NOMO-1 treated with dmso at 0.1 percent for 144 hours (cell line): Measurements from ENCODE around the gene CREBRF.
"Not testable (repeated sequence)": the region's sequence is repeated elsewhere in the genome, so short reads cannot be mapped to it uniquely, and the experiment has no call there.

ENCODE experiments used
- DNase-seq: peaks from one replicate; lab custom pipeline; 2025; ENCODE audit not compliant: unreplicated experiment; lab: John Stamatoyannopoulos, UW

Gene CREBRF, protein sequence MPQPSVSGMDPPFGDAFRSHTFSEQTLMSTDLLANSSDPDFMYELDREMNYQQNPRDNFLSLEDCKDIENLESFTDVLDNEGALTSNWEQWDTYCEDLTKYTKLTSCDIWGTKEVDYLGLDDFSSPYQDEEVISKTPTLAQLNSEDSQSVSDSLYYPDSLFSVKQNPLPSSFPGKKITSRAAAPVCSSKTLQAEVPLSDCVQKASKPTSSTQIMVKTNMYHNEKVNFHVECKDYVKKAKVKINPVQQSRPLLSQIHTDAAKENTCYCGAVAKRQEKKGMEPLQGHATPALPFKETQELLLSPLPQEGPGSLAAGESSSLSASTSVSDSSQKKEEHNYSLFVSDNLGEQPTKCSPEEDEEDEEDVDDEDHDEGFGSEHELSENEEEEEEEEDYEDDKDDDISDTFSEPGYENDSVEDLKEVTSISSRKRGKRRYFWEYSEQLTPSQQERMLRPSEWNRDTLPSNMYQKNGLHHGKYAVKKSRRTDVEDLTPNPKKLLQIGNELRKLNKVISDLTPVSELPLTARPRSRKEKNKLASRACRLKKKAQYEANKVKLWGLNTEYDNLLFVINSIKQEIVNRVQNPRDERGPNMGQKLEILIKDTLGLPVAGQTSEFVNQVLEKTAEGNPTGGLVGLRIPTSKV

DNA sequence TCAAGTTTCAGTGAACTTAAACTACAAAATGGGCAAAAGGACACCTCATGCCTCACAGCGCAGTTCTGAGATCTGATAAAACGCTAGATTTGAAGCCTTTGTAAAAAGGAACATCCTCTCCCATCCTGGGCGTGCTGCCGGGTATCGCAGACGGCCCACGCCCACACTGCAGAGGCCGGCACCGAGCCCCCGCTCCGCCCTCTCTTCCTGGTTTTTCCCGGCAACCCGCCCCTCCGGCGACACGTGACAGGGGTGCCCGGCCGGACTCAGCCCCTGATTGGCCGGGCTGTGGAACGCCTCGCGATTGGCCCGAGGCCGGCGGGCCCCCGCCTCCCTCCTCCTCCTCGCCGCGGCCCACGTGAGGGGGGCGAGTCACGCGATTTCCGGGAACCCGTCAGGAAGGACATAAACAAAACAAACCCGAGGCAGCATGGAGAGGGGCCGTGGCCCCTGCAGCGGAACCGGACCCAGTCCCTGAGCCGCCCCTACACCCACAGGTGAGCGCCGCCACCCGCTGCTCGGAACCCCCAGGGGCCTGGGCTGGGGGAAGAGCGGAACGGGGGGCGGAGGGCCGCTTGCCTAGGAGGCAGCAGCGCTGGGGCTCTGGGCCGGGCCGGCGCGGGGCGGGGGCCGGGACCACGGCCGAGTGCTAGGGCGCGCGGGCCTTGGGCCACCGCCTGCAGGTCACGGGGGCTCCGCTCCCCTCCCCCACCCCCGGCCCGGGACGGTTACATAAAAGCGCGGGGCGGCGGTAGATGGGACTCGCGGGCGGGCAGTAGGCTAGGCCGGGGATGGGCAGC is at the start of gene CREBRF:
Gene CREBRF (plus strand): TSS at position 370 of the 800 bp plus-strand sequence. CDS start 24,424 bp downstream, outside the sequence.
- DNase-seq: peak; percentile 96

DNA sequence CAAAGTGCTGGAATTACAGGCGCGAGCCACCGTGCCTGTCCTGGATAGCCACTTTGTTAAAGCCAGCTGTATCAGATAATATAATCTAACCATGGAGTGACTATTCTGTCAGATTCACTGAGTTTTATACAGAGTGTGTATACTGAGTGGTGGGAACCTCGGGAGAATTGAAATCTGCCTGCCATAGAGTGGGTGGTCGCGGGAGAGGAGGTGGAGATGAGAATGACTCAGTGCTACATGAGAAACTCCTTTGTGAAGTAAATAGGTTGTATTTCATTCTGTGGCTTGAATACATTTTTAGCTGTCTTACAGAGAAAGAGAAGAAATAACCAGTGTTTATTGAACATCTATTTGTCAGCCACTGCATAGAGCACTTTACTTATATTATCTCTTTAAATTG is 46.1 kb upstream of the CREBRF start:
- no peak for DNase-seq

GRCh38 chr5:173010547-173011464 is 45.3 kb upstream of the CREBRF start:
- DNase-seq: no peak

GRCh38 chr5:173011566-173011965 is 44.6 kb upstream of the CREBRF start:
- DNase-seq: no peak

DNA sequence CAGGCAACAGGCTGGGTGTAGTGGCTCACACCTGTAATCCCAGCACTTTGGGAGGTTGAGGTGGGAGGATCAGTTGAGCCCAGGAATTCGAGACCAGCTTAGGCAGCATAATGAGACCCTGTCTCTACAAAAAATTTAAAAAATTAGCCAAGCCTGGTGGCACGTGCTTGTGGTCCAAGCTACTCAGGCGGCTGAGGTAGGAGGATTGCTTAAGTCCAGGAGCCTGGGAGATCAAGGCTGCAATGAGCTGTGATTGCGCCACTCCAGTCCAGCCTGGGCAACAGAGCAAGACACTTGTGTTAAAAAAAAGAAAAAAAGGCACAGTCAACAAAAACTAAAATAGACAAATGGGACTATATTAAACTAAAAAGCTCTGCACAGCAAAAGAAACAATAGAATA is 43.3 kb upstream of the CREBRF start:
- no peak for DNase-seq

DNA sequence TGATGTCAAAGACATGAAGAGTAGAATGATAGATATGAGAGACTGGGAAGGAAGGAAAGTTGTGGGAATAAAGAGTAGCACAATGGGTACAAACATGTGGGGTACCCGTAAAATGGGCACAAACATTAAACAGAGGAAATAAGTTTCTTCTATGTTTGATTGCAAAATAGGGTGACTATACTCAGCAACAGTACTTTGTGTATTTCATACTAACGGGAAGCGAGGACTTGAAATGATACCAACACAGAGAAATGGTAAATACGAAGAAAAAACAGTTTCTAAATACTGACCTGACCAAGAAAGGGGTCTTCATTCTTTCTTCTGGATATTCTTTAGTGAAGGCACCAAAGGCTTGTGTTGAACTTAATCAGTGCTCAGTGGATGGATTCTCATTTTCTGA is 41.5 kb upstream of the CREBRF start:
- DNase-seq: no peak

GRCh38 chr5:173015192-173015591 is 41.0 kb upstream of the CREBRF start:
- DNase-seq: no peak

DNA sequence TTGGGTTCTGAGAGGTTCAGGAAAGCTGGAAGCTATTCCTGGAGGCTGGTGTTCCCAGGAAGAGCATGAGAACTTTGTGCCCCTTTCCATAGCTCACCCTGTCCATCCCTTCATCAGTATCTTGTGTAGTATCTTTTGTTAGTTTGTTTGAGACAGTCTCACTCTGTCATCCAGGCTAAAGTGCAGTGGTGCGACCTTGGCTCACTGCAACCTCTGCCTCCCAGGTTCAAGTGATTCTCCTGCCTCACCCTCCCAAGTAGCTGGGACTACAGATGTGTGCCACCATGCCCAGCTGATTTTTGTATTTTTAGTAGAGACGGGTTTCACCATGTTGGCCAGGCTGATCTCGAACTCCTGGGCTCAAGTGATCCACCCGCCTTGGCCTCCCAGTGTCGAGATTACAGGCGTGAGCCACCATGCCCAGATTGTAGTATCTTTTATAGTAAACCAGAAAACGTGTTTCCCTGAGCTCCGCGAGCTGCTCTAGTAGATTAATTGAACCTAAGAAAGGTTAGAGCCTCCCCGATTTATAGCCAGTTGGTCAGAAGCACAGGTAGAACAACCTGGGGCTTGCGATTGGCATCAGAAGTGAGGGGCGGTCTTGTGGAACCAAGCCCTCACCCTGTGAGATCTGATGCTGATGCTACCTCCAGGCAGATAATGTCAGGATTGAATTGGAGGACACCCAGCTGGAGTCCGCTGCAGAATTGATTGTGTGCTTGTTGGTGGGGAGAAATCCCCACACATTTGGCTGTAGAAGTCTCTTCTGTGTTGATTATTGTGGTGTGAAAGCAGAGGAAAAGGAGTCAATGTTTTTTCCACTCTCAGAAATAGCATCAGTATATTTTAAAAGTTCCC is 40.3 kb upstream of the CREBRF start:
- no peak for DNase-seq

DNA sequence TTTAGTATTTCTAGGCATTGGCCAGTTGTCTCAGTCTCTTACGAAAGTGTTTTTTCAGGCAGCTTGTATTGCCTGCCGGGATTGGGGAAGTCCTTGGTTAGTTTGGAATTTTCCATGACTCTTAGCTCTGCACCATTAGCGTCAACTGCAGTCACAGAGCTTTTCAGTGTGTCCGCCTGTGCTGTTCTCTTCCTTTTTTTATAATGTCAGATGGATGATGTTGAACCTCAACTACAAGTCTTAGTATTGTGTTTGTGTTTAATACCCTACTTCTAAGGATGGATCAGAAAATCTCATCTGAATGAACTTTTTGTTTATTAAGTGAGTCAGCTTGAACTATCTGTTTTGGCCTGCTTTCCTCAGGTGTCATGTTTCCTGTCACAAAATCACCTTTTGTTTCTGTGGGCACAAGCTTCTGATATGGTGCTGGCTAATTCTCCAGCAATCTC is 39.5 kb upstream of the CREBRF start:
- no peak for DNase-seq

- DNase-seq: not testable (repeated sequence)
Measured at GRCh38 chr5:173017087-173017486, 39.1 kb upstream of the CREBRF start.

GRCh38 chr5:173018358-173018757 is 37.8 kb upstream of the CREBRF start:
- no peak for DNase-seq

- no peak for DNase-seq
Measured at GRCh38 chr5:173020154-173020581, 36.0 kb upstream of the CREBRF start.

- DNase-seq: no peak
Measured at GRCh38 chr5:173020643-173021042, 35.5 kb upstream of the CREBRF start.

GRCh38 chr5:173025651-173026050 is 30.5 kb upstream of the CREBRF start:
- no peak for DNase-seq

- no peak for DNase-seq
Measured at GRCh38 chr5:173027905-173028304, 28.2 kb upstream of the CREBRF start.

GRCh38 chr5:173028811-173029327 is 27.3 kb upstream of the CREBRF start:
- DNase-seq: no peak

- DNase-seq: no peak
Measured at GRCh38 chr5:173029499-173029921, 26.6 kb upstream of the CREBRF start.

GRCh38 chr5:173032096-173032495 is 24.1 kb upstream of the CREBRF start:
- not testable (repeated sequence) for DNase-seq

DNA sequence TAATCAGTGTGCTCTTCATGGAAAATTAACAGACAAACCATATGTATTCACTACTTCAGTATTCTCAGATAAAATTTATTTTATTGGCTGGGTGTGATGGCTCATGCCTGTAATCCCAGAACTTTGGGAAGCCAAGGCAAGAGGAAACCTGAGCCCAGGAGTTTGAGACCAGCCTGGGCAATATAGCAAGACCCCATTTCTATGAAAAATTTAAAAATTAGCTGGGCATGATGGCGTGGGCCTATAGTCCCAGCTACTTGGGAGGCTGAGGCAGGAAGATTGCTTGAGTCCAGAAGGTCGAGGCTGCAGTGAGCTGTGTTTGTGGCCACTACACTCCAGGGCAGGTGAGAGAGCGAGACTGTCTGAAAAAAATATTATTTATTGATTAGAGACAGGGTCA is 23.4 kb upstream of the CREBRF start:
- no peak for DNase-seq
